NT2/D1 (cell line): ENCODE results near the gene SHB.

Source experiments
- SUZ12 ChIP-seq: IDR thresholded peaks from 2 replicates; pipeline ENCODE4 v1.6.1; 2011; ENCODE audit not compliant: insufficient read length, insufficient read depth; ENCODE audit errors: extremely low read depth
- YY1 ChIP-seq: IDR thresholded peaks from 2 replicates; pipeline ENCODE4 v1.6.1; 2011; ENCODE audit not compliant: insufficient read length, insufficient read depth
- ZNF274 ChIP-seq: IDR thresholded peaks from 2 replicates; pipeline ENCODE4 v1.6.1; 2011; ENCODE audit warnings: mild to moderate bottlenecking, low read depth, low read length

DNA sequence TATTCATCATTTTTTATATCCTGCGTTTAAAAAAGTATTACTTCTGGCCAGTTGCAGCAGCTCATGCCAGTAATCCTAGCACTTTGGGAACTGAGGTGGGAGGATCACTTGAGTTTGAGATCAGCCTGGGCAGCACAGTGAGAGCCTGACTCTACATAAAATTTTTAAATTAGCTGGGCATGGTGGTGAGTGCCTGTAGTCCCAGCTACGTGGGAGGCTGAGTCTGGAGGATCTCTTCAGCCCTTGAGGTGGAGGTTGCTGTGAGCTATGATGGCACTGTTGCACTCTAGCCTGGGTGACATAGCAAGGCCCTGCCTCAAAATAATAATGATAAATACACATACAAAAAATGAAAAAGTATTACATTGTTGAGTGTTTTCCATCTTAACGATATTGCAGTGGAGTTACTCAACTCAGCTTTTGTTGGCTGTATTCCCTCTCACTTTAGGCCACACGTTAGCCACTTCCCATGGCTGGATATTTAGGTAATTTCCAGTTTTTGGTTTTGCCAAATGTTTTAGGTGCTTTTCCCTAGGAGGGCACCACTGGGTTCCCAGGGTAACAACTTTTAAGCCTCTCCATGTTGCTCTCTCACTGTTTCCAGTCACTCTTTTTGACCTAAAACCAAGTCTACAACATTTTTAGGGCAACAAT is 20.6 kb downstream of the SHB start:
- TF ChIP-seq ZNF274 (no peak), YY1 (no peak), SUZ12 (no peak)
